Measurements from ENCODE around the gene MT1G.

Gene MT1G

DNA sequence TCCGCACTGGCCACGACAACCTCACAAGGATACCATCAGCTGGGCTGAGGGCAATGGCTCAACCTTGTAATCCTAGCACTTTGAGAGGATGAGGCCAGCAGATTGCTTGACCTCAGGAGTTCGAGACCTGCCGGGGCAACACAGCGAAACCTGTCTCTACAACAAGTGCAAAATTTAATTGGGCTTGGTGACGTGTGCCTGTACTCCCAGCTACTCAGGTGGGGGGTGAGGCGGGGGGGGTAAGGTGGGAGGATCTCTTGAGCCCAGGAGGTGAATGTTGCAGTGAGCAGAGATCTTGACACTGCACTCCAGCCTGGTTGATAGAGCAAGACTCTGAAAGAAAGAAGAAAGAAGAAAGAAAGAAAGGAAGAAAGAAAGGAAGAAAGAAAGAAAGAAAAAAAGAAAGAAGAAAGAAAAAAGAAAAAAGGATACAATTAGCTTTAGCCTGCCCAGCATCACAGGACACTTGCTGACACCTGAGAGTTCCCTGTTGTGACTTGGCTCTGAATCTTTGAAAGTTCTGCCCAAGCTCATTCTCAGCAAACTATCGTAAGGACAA, 47.4 kb downstream of the MT1G start:
- DNase-seq (ENCODE audit: low spot score), result no peak

GRCh38 chr16:56618138-56618537, 49.7 kb downstream of the MT1G start:
- DNase-seq (ENCODE audit: low spot score), result no peak

DNA sequence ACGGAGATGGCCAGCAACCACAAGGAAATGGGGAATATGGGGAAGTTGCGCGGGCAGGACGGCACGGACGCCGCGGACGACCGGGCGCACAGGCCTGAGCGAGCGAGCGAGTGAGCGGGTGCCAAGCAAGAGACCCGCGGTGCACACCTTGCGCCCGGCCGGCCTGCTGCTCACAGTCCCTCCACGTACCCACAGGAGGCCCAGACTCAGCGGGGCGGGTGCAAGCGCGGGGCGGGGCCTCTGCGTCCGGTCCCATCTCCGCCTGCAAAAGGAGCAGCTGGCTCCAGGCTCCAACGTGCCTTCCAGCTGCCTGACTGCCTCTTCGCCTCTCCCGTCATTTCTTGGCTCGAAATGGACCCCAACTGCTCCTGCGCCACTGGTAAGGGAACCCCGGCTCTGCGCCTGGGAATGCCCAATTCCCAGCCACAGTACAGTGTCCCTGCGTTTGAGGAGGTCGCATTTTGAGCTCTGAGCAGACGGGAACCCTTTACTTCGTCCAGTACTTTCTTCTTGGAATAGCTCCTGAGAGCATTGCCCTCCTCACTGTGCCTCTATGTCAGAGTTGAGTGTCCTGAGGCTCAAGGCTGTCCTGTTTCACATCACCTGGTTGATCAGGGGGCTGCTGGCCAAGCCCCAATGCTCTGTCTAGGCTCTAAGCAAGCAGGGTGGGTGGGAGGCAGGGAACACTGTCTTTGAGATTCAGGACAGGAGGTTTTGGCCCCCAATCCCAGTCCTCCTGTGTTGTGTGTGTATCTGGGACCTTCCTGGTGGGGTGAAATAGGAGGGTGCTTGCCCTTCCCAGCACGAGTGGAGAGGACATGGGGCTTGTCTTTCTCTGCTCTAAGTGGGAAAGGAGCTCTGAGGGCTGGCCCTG, 50.4 kb downstream of the MT1G start:
- peak; percentile 43 for DNase-seq (ENCODE audit: low spot score)
